Left renal pelvis (tissue), 4 donors: ENCODE measurements around the gene TMED7. TPM values are rescaled to one million over a fixed set of nuclear protein-coding genes. Genes with fewer than 3 reads are reported as not detected.

ENCODE experiments used
- DNase-seq, 4 donors: peaks; one replicate each; pipeline ENCODE4 v3.0.0-alpha.2; 2013; ENCODE audit warnings: low read depth in 4 of 4, low spot score in 3 of 4
- polyA plus RNA-seq, 4 donors: library from polyadenylated mRNA; unstranded; fragments of 120-200 nt; gene quantifications; one replicate each; pipeline ENCODE4 v1.2.1, GENCODE V29; 2013; ENCODE audit not compliant: insufficient read length in 4 of 4

The TMED7 gene
- polyA plus RNA-seq, 4 donors: 92.3 to 127 (median 102) TPM

GRCh38 chr5:115629903-115630302 lies 4.1 kb upstream of the TMED7 start:
- no peak for DNase-seq

GRCh38 chr5:115627295-115627865 lies 1.5 kb upstream of the TMED7 start:
- DNase-seq: no peak

GRCh38 chr5:115626445-115626823 lies 598 bp upstream of the TMED7 start:
- DNase-seq: peak in 1 of 4 donors; percentile 22

- no peak for DNase-seq
Measured at GRCh38 chr5:115624994-115625393, 842 bp downstream of the TMED7 start.

DNA sequence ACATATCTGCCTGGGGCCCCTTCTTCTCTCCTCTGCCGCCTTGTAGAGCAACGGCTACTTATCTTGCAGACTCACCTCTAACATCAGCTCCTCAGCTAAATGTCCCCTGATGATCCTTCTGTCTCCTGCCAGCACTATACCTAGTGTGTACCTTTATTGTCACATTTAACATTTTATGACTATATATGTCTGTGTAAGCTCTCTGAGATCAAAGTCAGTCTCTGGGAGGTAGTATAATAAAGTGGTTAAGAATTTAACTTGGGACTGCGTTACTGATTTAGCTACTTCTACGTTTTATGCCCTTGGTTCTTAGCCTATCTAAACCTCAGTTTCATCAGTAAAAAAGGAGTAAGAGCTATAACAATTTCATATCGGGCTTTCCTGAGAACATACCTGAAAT lies 2.2 kb downstream of the TMED7 start:
- DNase-seq: no peak

DNA sequence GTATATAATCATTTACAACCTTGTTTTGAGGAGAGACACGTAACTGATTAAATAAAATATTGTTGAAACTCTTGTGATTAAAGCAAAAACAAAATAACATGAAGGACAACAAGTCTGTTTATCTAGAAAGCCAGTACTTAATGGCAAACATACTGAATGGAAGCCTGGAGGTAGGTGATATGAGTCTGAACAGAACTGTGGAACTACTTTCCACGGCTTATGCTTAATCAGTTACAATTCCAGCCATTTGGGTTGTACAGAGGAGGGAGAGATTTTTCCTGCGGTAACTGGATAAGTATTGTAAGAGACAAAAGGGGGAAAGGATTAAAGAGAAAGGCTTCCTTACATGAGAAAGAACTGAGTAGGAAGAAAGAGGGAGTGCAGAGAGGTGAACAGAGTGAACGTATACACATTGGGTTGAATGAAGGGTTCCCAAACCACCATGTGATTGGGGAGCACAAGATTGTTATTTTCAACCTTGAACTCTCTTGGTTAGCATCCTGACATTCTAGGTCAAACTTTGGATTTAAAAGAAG lies 4.4 kb downstream of the TMED7 start:
- DNase-seq: no peak

DNA sequence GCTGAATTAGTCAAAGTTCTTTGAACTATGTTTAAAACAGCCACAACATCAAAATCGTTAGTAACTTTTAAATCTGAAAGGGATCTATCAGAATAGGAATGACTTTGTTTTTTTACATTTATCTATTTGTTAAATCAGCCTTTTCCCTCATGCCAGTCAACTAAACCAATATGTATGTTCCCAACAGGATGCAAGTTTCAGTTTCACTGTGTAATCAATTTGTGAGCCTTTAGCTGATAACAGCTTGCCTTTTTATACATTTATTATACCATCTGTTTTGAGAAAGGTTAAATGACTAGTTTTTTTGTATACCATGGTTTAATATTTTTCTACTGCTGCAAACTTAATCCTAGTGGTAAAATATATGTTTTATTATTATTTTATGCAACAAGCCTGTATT lies 8.9 kb downstream of the TMED7 start:
- no peak for DNase-seq

GRCh38 chr5:115616472-115616871 lies 9.4 kb downstream of the TMED7 start:
- no peak for DNase-seq

DNA sequence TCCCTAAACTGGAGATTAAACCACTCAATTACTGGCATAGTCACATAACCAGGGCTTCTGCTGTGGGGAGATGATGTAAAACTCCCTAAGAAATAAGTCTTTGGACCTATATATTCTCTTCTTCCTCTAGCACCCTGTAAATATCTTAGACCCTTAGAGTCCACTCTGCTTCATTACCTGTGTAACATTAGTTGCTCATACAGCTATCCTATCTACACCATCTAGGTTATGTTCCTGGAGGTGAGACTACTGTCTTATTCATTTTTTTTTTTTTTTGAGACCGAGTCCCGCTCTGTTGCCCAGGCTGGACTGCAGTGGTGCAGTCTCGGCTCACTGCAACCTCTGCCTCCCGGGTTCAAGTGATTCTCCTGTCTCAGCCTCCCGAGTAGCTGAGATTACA lies 14.0 kb downstream of the TMED7 start:
- DNase-seq: no peak

DNA sequence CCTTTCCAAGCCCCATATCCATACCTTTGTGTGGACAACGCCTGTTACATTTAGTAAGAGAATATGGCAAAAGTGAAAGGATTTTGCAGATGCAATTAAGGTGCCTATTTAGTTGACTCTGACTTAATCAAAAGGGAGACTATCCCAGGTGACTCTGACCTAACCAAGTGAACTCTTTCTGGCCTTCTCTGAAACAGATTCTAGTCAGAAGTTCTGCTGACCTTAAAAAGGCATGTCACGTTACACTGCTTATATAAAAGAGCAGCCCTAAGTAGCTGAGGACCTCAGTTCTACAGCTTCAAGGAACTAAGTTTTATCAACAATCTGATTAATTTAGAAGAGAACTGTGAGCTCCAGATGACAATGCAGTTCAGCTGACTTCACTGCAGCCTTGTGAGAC lies 17.9 kb downstream of the TMED7 start:
- no peak for DNase-seq

- no peak for DNase-seq
Measured at GRCh38 chr5:115605436-115605835, 20.4 kb downstream of the TMED7 start.

GRCh38 chr5:115602591-115603125 lies 23.2 kb downstream of the TMED7 start:
- no peak for DNase-seq

DNA sequence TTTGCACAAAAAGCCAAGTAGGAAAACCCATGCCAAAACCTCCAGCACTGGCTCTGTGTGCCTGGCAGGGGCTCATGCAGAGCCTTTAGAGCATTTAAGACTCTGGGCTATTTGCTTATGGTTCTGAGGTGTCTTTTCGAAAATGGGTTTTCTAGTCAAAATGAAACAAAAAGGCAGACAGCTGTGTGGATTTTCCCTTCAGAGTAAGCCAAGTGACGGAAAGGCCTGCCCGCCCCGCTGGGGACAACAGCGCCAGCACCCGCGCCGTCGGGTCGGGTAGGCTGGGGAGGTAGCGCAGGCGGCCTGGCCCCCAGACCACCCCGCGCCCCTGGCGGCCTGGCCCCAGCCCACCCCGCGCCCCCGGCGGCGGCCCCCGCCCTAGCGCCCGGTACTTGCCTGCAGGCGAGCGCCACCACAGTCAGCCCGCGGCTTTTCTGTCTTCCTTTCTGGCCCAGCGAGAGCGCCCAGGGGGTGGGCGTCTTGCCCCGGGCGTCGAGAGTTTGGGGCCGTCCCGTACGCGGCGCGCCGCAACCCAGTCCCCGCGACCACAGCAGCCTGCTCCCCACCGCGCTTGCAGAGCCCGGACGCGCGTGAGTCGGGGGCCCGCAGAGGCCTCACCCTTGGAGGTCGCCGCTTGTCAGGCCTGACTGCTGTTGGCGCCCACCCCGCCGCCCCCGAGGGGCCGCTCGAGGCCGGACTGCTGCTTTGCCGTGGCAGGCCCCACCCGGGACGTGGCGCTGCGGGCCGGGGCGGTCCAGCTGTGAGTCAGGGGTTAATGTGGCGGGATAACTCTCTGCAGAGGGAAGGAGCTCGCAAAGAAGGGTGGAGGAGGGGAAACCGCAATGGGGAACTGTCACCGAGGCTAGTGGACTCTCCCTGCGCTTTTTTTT lies 23.9 kb downstream of the TMED7 start, which contains the start of gene TICAM2:
TICAM2 (minus strand) TSS at position 779 of the 890 bp plus-strand sequence. CDS start 21,223 bp downstream, outside the sequence.
- no peak for DNase-seq

DNA sequence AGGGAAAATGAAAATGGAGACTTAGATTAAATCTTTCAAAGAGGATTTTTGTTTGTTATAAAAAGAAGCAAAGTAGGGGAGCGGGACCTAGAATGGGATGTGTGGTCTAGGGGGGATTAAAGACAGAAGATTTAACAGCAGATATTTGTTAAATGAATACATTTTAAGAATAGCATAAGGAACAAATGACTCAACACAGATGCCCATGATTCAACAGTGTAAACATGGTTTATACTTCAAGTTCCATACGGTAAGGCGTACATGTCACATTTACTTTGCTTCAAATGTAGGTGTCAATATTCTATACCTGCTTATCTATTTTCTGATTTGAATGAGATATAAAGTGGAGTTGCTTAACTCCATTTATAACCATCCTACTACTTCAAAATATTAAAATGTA lies 25.1 kb downstream of the TMED7 start:
- DNase-seq: no peak

DNA sequence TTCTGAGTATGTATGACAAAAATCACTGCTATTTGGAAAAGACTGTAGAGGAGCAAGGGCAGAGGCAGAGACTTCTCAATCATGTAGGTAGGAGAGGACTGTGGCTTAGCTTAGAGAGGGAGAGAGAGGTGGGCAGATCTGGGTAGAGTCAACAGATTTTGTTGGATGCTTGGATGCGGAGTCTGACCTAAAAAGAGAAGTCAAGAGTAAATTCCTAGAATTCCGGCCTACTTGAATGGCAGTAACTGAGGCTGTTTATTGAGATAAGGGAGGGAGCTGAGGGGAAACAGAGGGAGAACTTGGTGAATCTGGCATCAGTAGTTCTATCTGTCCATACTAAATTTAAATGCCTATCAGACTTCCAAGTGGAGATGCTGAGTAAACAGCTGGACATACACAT lies 25.9 kb downstream of the TMED7 start:
- no peak for DNase-seq

GRCh38 chr5:115599502-115599901 lies 26.3 kb downstream of the TMED7 start:
- DNase-seq: no peak

DNA sequence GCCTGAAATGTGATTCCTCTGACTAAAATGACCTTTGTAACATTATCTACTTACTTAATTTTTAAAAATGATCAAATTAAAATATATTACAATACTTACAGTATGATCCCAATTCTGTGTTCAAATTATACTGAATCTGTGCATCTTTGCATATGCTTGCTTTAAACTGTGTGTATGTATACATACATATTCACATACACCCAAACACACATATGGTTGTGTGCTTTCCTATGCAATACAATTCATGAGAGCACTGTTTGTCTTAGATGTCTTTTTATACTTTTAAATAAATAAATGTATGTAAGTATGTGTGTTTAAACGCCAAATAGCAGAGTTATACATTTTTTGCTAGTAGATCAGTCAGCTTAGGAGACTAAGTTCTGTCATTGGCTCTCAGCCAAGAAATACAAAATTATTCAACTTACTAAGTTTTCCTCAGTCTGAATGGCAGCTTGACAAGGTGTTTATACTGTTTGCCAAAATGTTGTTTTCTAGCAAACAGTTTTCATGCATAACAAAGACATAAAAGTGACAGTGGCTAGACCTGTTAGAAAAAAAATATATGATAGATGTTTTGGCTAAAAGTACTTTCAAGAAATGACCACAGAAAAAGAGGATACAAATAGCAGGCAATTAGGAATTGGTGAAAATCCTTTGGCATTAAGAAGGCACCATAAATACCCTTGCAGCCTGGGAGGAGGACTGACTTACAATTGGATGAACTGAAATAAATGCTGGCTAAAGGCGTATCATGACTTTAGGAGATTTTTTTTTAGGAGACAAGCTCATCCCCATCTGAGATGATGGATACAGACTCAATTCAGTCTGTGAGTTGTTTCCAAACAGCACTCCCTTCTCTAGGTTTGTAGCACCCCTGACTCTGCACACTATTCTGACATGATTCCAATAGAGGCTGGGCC lies 31.4 kb downstream of the TMED7 start:
- DNase-seq: no peak

- no peak for DNase-seq
Measured at GRCh38 chr5:115589043-115589442, 36.8 kb downstream of the TMED7 start.

- no peak for DNase-seq
Measured at GRCh38 chr5:115588640-115589039, 37.2 kb downstream of the TMED7 start.

DNA sequence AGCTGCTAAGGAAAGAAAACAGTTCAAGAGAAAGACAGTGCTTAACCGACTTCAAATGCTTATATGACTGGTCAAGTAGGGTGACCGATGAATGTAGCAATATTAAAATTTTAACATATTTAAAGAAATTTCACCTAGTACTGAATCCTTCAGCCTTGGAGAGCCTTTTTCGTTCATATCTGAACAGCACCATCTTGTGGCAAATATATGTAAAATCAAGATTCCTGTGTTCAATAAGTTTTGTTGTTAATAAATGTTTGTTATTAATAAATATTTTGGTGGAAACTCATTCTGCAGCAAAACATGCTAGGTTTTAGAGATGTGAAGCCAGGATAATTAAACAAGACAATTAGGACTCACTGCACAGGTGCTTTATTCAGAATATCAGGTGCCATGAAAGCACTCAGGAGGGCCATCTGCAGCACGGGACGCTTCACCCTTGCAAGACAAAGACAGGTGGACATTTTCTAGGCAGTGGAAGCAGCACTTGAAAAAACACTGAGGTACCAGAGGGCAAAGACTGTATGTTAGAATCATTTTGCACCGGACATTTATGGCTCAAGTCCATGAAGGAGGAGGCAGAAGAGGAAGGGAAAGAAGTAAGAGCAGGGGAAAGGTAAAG lies 39.2 kb downstream of the TMED7 start:
- no peak for DNase-seq
